ENCODE measurements around the gene OR4C16. TPM values are rescaled to one million over a fixed set of nuclear protein-coding genes. Genes with fewer than 3 reads are reported as not detected.

The OR4C16 gene
- not detected in 2 replicates for total RNA-seq

DNA sequence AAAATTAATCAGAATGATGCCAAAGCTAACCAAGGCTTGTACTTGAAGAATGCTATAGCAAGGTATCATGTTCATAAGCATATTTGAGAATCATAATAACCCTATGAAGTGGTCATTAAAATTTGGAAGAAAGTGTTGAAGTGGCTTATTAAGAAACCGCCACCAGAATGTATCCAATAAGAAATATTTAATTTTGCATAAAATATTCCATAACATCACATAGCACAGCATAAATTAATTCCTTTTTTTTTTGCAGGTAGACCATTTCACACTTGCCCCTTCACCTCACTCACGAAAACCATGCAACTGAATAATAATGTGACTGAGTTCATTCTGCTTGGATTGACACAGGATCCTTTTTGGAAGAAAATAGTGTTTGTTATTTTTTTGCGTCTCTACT, at the start of gene OR4C16:
Gene OR4C16, plus strand, starts transcription at position 301 of the 400 bp plus-strand sequence. Its CDS starts 0 bp downstream, at position 301.
- DNase-seq (ENCODE audit: low read depth in 2 of 2): no peak

- no peak for DNase-seq (ENCODE audit: low read depth in 2 of 2)
Measured at GRCh38 chr11:55554169-55554568, 17.8 kb upstream of the OR4C16 start, which contains the start of gene OR4C15. TSS of gene OR4C15 (plus strand) at chr11:55554469. CDS start at chr11:55554469, 0 bp downstream.

- no peak for DNase-seq (ENCODE audit: low read depth in 2 of 2)
Measured at GRCh38 chr11:55572548-55572947, 620 bp downstream of the OR4C16 start.

GRCh38 chr11:55607545-55607944, 35.6 kb downstream of the OR4C16 start, which contains the start of gene OR4C11:
TSS of gene OR4C11 (minus strand) at chr11:55607645. CDS start at chr11:55604373, 3,272 bp downstream.
- no peak for DNase-seq (ENCODE audit: low read depth in 2 of 2)

Other genes with a start within 250 kb of the OR4C16 start
- gene OR4A16, start 228.9 kb upstream of the OR4C16 start, total RNA-seq: not detected in 2 replicates
- not detected in 2 replicates for gene OR4A15, start 204.2 kb upstream of the OR4C16 start, total RNA-seq
- not detected in 2 replicates for gene OR4C15, start 17.7 kb upstream of the OR4C16 start, total RNA-seq
- not detected in 2 replicates for gene OR4C11, start 35.5 kb downstream of the OR4C16 start, total RNA-seq
- gene OR4P4, start 63.0 kb downstream of the OR4C16 start, total RNA-seq: not detected in 2 replicates
- not detected in 2 replicates for gene OR4S2, start 76.2 kb downstream of the OR4C16 start, total RNA-seq
- not detected in 2 replicates for gene OR4C6, start 90.1 kb downstream of the OR4C16 start, total RNA-seq
- gene OR5D13, start 201.3 kb downstream of the OR4C16 start, total RNA-seq: not detected in 2 replicates
- not detected in 2 replicates for gene OR5D14, start 223.4 kb downstream of the OR4C16 start, total RNA-seq
- not detected in 2 replicates for gene OR5L1, start 239.2 kb downstream of the OR4C16 start, total RNA-seq
- gene OR5D18, start 247.5 kb downstream of the OR4C16 start, total RNA-seq: not detected in 2 replicates

Data from lung microvascular endothelial cell (primary cell).